Liver (tissue), 9 donors: Measurements from ENCODE around the gene TK1. TPM values are rescaled to one million over a fixed set of nuclear protein-coding genes. Genes with fewer than 3 reads are reported as not detected.

Source experiments
- DNase-seq: peaks from one replicate; pipeline ENCODE4 v3.0.0-alpha.2; 2017; ENCODE audit warnings: low spot score
- H3K27ac ChIP-seq, 2 donors: one replicate each; pipeline ENCODE4 v1.7.0; 2013; ENCODE audit warnings: inconsistent platforms in 2 of 2, low read length in 2 of 2, control low read depth in 1 of 2, low read depth in 1 of 2, mild to moderate bottlenecking in 1 of 2
- H3K27me3 ChIP-seq, 4 donors: one replicate each; pipeline versions ENCODE4 v1.6.1 to v1.7.0; 2013; ENCODE audit warnings: low read length in 3 of 4, inconsistent platforms in 1 of 4, mild to moderate bottlenecking in 1 of 4, moderate library complexity in 1 of 4; ENCODE audit not compliant: control insufficient read depth in 4 of 4, insufficient read depth in 4 of 4
- H3K36me3 ChIP-seq, 4 donors: one replicate each; pipeline versions ENCODE4 v1.6.1 to v1.7.0; 2013; ENCODE audit warnings: low read length in 3 of 4, mild to moderate bottlenecking in 3 of 4, low read depth in 1 of 4, moderate library complexity in 1 of 4; ENCODE audit not compliant: control insufficient read depth in 4 of 4, insufficient read depth in 3 of 4
- H3K4me1 ChIP-seq, 4 donors: one replicate each; pipeline versions ENCODE4 v1.6.1 to v1.7.0; 2013; ENCODE audit warnings: low read length in 3 of 4, mild to moderate bottlenecking in 3 of 4, moderate library complexity in 1 of 4; ENCODE audit not compliant: control insufficient read depth in 4 of 4, insufficient read depth in 4 of 4
- H3K4me3 ChIP-seq, 3 donors: one replicate each; pipeline versions ENCODE4 v1.6.1 to v1.7.0; 2013; ENCODE audit warnings: low read length in 3 of 3, control low read depth in 1 of 3, low read depth in 1 of 3, mild to moderate bottlenecking in 1 of 3
- H3K9ac ChIP-seq, 2 donors: one replicate each; pipeline ENCODE4 v1.7.0; 2013; ENCODE audit warnings: low read length in 2 of 2, mild to moderate bottlenecking in 2 of 2, moderate library complexity in 2 of 2, control low read depth in 1 of 2, low read depth in 1 of 2
- H3K9me3 ChIP-seq, 4 donors: one replicate each; pipeline versions ENCODE4 v1.6.1 to v1.7.0; 2013; ENCODE audit warnings: low read length in 3 of 4; ENCODE audit not compliant: control insufficient read depth in 4 of 4
- ATF3 ChIP-seq: IDR thresholded peaks from 2 replicates; pipeline ENCODE4 v1.6.1; 2016; ENCODE audit warnings: antibody characterized with exemption
- CTCF ChIP-seq: fragments of 150-350 bp; IDR thresholded peaks from 2 replicates; pipeline ENCODE4 v1.5.1; 2017; ENCODE audit warnings: improper control_type of control experiment, low read depth, low read length; ENCODE audit not compliant: missing input control
- FOXA1 ChIP-seq: IDR thresholded peaks from 2 replicates; pipeline ENCODE4 v1.6.1; 2016; ENCODE audit warnings: antibody characterized with exemption
- GABPA ChIP-seq, 2 donors: IDR thresholded peaks in 1 of 2; conservative IDR thresholded peaks in 1 of 2; 2 replicates each; pipeline ENCODE4 v1.6.1; 2016; ENCODE audit warnings: antibody characterized with exemption in 2 of 2, mild to moderate bottlenecking in 1 of 2, moderate library complexity in 1 of 2
- HNF4G ChIP-seq: IDR thresholded peaks from 2 replicates; pipeline ENCODE4 v1.6.1; 2016; ENCODE audit warnings: antibody characterized with exemption
- JUND ChIP-seq, 2 donors: IDR thresholded peaks; 2 replicates each; pipeline ENCODE4 v1.6.1; 2016; ENCODE audit warnings: antibody characterized with exemption in 2 of 2
- NR2F2 ChIP-seq: IDR thresholded peaks from 2 replicates; pipeline ENCODE4 v1.6.1; 2016; ENCODE audit warnings: antibody characterized with exemption
- RAD21 ChIP-seq, 2 donors: IDR thresholded peaks; 2 replicates each; pipeline ENCODE4 v1.6.1; 2016; ENCODE audit warnings: antibody characterized with exemption in 2 of 2, mild to moderate bottlenecking in 2 of 2
- REST ChIP-seq: IDR thresholded peaks from 2 replicates; pipeline ENCODE4 v1.6.1; 2016; ENCODE audit warnings: antibody characterized with exemption, mild to moderate bottlenecking
- RXRA ChIP-seq, 2 donors: IDR thresholded peaks; 2 replicates each; pipeline ENCODE4 v1.6.1; 2017 to 2018; ENCODE audit warnings: antibody characterized with exemption in 2 of 2, mild to moderate bottlenecking in 1 of 2
- TAF1 ChIP-seq: conservative IDR thresholded peaks from 2 replicates; pipeline ENCODE4 v1.6.1; 2016; ENCODE audit warnings: antibody characterized with exemption, mild to moderate bottlenecking
- ZBTB33 ChIP-seq: IDR thresholded peaks from 2 replicates; pipeline ENCODE4 v1.6.1; 2016; ENCODE audit warnings: antibody characterized with exemption
- WGBS: extraction: QIAGEN DNeasy Blood & Tissue Kit; methylation state at CpG from one replicate; pipeline ENCODE4 v1.1.7; 2013; 5-methylcytosine and 5-hydroxymethylcytosine counted together
- polyA plus RNA-seq, 2 donors: library from polyadenylated mRNA; stranded (reverse) in 1 of 2; unstranded in 1 of 2; fragments of 200-250 nt in 1 of 2; fragments of >200 nt in 1 of 2; fragmentation: Nextera tagmentation in 1 of 2; extraction: Ambion mirVana in 1 of 2; gene quantifications; one replicate each; pipeline versions ENCODE4 v1.2.1 to v1.2.3, GENCODE V29; 2013 to 2015
- total RNA-seq, 2 donors: library from RNA; depleted of rRNA; stranded (reverse); fragments of >200 nt; gene quantifications; one replicate each; pipeline ENCODE4 v1.2.3, GENCODE V29; 2014
- donor health status: healthy.
- donor health status: healthy.
- donor health status: healthy.
- donor health status: healthy.
- donor health status: healthy.

The TK1 gene
- total and polyA plus RNA-seq, 4 donors: 0.84 to 97.6 (median 10.1) TPM

GRCh38 chr17:78180083-78180482 lies 6.8 kb downstream of the TK1 start:
- TF ChIP-seq HNF4G (no peak), NR2F2 (peak; percentile 77), RXRA (IDR thresholded peaks at IDR 0.05) (no peak), FOXA1 (no peak)
- no peaks in the 10 kb centered on the region for H3K9me3 ChIP-seq
- H3K27me3 ChIP-seq: no peaks in the 10 kb centered on the region
- 62% methylated on average over 14 of the region's 14 CpGs for WGBS
- H3K27ac ChIP-seq: peak overlapping the region; percentile 18 to 35
- no peak overlapping the region for H3K9ac ChIP-seq
- peaks cover 17 to 44% (median 35%) of the 10 kb centered on the region in 4 donors for H3K4me1 ChIP-seq
- no peaks in the 10 kb centered on the region for H3K36me3 ChIP-seq
- DNase-seq: no peak
- no peak overlapping the region for H3K4me3 ChIP-seq

- no peak overlapping the region for H3K27ac ChIP-seq
Observed at GRCh38 chr17:78179372-78179771, 7.5 kb downstream of the TK1 start.

More at GRCh38 chr17:78179372-78179771, 7.5 kb downstream of the TK1 start:
- Histone ChIP-seq H3K4me3 (no peak overlapping the region), H3K4me1 (peaks cover 13 to 43% (median 32%) of the 10 kb centered on the region in 4 donors), H3K9me3 (no peaks in the 10 kb centered on the region), H3K27me3 (no peaks in the 10 kb centered on the region), H3K36me3 (no peaks in the 10 kb centered on the region), H3K9ac (no peak overlapping the region)
- TF ChIP-seq RAD21 (IDR thresholded peaks at IDR 0.05) (no peak), TAF1 (no peak), HNF4G (no peak), REST (no peak), JUND (IDR thresholded peaks at IDR 0.05) (no peak), GABPA (IDR thresholded peaks at IDR 0.05 in 1 of 2, conservative IDR thresholded peaks at IDR 0.05 in 1 of 2) (no peak), CTCF (no peak), FOXA1 (no peak), ATF3 (no peak), NR2F2 (no peak), RXRA (IDR thresholded peaks at IDR 0.05) (no peak), ZBTB33 (no peak)
- no peak for DNase-seq
- WGBS: 92% methylated on average over 17 of the region's 17 CpGs
